HG03565 (cell line): Measurements from ENCODE around the gene COG2.
"Not testable (repeated sequence)": the region's sequence is repeated elsewhere in the genome, so short reads cannot be mapped to it uniquely, and the experiment has no call there.

Experiments
- ATAC-seq: cut with Tn5 transposase; IDR thresholded peaks from one replicate; pipeline ENCODE4 v1.9.1; 2021; ENCODE audit warnings: mild to moderate bottlenecking, moderate library complexity; ENCODE audit not compliant: unreplicated experiment

The COG2 gene

GRCh38 chr1:230712470-230712942, 70.2 kb downstream of the COG2 start:
- no peak for ATAC-seq

- ATAC-seq, result no peak
Measured at GRCh38 chr1:230713138-230713537, 70.9 kb downstream of the COG2 start.

GRCh38 chr1:230713547-230713914, 71.2 kb downstream of the COG2 start:
- no peak for ATAC-seq

- no peak for ATAC-seq
Measured at GRCh38 chr1:230713915-230714764, 71.9 kb downstream of the COG2 start, which contains the start of gene AGT. AGT (minus strand) TSS chr1:230714122; CDS start chr1:230710823, 3,299 bp downstream.

GRCh38 chr1:230715510-230715909, 73.2 kb downstream of the COG2 start:
- no peak for ATAC-seq

GRCh38 chr1:230716453-230716852, 74.2 kb downstream of the COG2 start:
- not testable (repeated sequence) for ATAC-seq

GRCh38 chr1:230717251-230717650, 75.0 kb downstream of the COG2 start:
- ATAC-seq, result no peak

GRCh38 chr1:230721849-230722522, 79.7 kb downstream of the COG2 start:
- not testable (repeated sequence) for ATAC-seq

GRCh38 chr1:230725256-230726012, 83.2 kb downstream of the COG2 start:
- no peak for ATAC-seq

- ATAC-seq, result no peak
Measured at GRCh38 chr1:230728710-230729392, 86.6 kb downstream of the COG2 start.

- ATAC-seq, result no peak
Measured at GRCh38 chr1:230730977-230731376, 88.7 kb downstream of the COG2 start.

- ATAC-seq, result no peak
Measured at GRCh38 chr1:230735447-230735846, 93.2 kb downstream of the COG2 start.

GRCh38 chr1:230737622-230738262, 95.5 kb downstream of the COG2 start:
- ATAC-seq, result no peak

- ATAC-seq, result no peak
Measured at GRCh38 chr1:230739564-230740290, 97.4 kb downstream of the COG2 start.
